CD8-positive, alpha-beta memory T cell (primary cell): ENCODE data around the gene MSTO1. TPM values are rescaled to one million over a fixed set of nuclear protein-coding genes. Genes with fewer than 3 reads are reported as not detected.

Source experiments
- CTCF ChIA-PET: fragments of 350-600 bp; sonication (Branson Sonifier 250); formaldehyde crosslinking; loops from one replicate; lab custom pipeline; 2021; ENCODE audit warnings: antibody characterized with exemption; lab: Charles Lee
- POLR2A ChIA-PET: fragments of 350-600 bp; sonication (Branson Sonifier 250); formaldehyde crosslinking; loops from one replicate; lab custom pipeline; 2021; ENCODE audit warnings: antibody characterized with exemption; lab: Charles Lee
- DNase-seq, 5 donors: peaks; one replicate each; pipeline versions ENCODE4 v3.0.0 to v3.0.0-alpha.2; 2020 to 2022; ENCODE audit warnings: mixed read lengths in 1 of 5
- H3K27ac ChIP-seq: one replicate; pipeline ENCODE4 v1.7.0; 2013; ENCODE audit warnings: low read depth, mild to moderate bottlenecking, low read length, moderate library complexity
- H3K27me3 ChIP-seq: 2 replicates; pipeline ENCODE4 v1.7.0; 2013; ENCODE audit warnings: low read length, mild to moderate bottlenecking; ENCODE audit not compliant: insufficient read depth, poor library complexity, severe bottlenecking
- H3K36me3 ChIP-seq: 2 replicates; pipeline ENCODE4 v1.7.0; 2013; ENCODE audit warnings: mild to moderate bottlenecking, low read length, moderate library complexity; ENCODE audit not compliant: insufficient read depth
- H3K4me1 ChIP-seq: 2 replicates; pipeline ENCODE4 v1.7.0; 2013; ENCODE audit warnings: mild to moderate bottlenecking, low read length, moderate library complexity; ENCODE audit not compliant: insufficient read depth
- H3K4me3 ChIP-seq: 2 replicates; pipeline ENCODE4 v1.7.0; 2013; ENCODE audit warnings: mild to moderate bottlenecking, low read length
- H3K9me3 ChIP-seq: 2 replicates; pipeline ENCODE4 v1.7.0; 2013; ENCODE audit warnings: mild to moderate bottlenecking, low read length
- H3K27ac Mint-ChIP-seq, 8 donors: one replicate each; pipeline ENCODE4 v1.8.0; 2020 to 2021; ENCODE audit warnings: mixed read lengths in 8 of 8, mild to moderate bottlenecking in 6 of 8, inconsistent platforms in 3 of 8, moderate library complexity in 3 of 8
- H3K27me3 Mint-ChIP-seq, 2 donors: one replicate each; pipeline ENCODE4 v1.8.0; 2020 to 2021; ENCODE audit warnings: mixed read lengths in 2 of 2, mild to moderate bottlenecking in 1 of 2, moderate library complexity in 1 of 2
- H3K36me3 Mint-ChIP-seq, 3 donors: one replicate each; pipeline ENCODE4 v1.8.0; 2020 to 2021; ENCODE audit warnings: mixed read lengths in 3 of 3, inconsistent platforms in 1 of 3, mild to moderate bottlenecking in 1 of 3
- H3K4me1 Mint-ChIP-seq, 3 donors: one replicate each; pipeline ENCODE4 v1.8.0; 2020 to 2021; ENCODE audit warnings: mixed read lengths in 3 of 3, inconsistent platforms in 1 of 3, mild to moderate bottlenecking in 1 of 3
- H3K4me3 Mint-ChIP-seq, 7 donors: one replicate each; pipeline ENCODE4 v1.8.0; 2020 to 2021; ENCODE audit warnings: mixed read lengths in 7 of 7, mild to moderate bottlenecking in 6 of 7, moderate library complexity in 4 of 7, inconsistent platforms in 2 of 7
- H3K9me3 Mint-ChIP-seq, 5 donors: one replicate each; pipeline ENCODE4 v1.8.0; 2020 to 2022; ENCODE audit warnings: mixed read lengths in 5 of 5, mild to moderate bottlenecking in 3 of 5, moderate library complexity in 2 of 5, inconsistent platforms in 1 of 5
- polyA plus RNA-seq: library from polyadenylated mRNA; unstranded; fragments of 300-500 nt; fragmentation: Illumina TruSeq; gene quantifications from one replicate; pipeline ENCODE4 v1.2.3, GENCODE V29; 2021
- total RNA-seq, 2 experiments: library from RNA; stranded (reverse); gene quantifications; one replicate each; pipeline ENCODE4 v1.2.3, GENCODE V29; 2021

MSTO1 gene
- total and polyA plus RNA-seq, 3 experiments from 2014 or later = 19.6 to 92.0 (median 82.0) TPM

DNA sequence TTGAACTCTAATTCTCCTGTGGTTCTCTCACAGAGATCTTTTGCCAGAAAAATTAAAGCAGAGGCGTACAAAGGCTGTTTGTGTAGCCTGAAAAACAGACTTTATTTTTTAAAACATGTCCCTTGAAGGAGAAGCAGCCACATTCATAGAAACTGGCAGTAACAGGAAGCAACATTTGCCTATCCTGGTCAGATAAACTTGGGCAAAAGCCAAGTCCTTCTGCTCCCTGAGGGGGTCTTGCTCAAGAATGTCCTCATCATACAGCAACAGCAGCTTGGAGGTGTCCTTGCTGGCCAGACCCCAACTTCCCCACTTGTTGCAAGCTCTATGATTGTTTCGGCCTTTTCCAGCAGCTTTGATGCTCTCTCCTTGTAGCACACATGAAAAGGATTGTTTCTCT is 36.3 kb downstream of the MSTO1 start:
- peaks cover 2 to 15% (median 4%) of the 10 kb centered on the region in 3 donors for H3K36me3 Mint-ChIP-seq
- no peaks in the 10 kb centered on the region for H3K4me1 Mint-ChIP-seq
- ChIA-PET CTCF (interaction anchor here (1.0 kb wide), 1 partner anchor 395 kb away, joined by 3 read pairs; no protein-coding TSS in a partner anchor), POLR2A (no interaction called here)
- Histone ChIP-seq H3K27me3 (no peaks in the 10 kb centered on the region), H3K36me3 (no peaks in the 10 kb centered on the region), H3K9me3 (no peaks in the 10 kb centered on the region), H3K4me1 (no peaks in the 10 kb centered on the region), H3K4me3 (no peak overlapping the region), H3K27ac (no peak overlapping the region)
- H3K27ac Mint-ChIP-seq = peak overlapping the region in 1 of 8 donors; percentile 38
- no peak for DNase-seq
- H3K4me3 Mint-ChIP-seq = no peak overlapping the region
- H3K9me3 Mint-ChIP-seq = peaks cover 6 to 19% (median 17%) of the 10 kb centered on the region in 5 donors
- peaks cover 1 to 4% of the 10 kb centered on the region in 2 donors for H3K27me3 Mint-ChIP-seq

DNA sequence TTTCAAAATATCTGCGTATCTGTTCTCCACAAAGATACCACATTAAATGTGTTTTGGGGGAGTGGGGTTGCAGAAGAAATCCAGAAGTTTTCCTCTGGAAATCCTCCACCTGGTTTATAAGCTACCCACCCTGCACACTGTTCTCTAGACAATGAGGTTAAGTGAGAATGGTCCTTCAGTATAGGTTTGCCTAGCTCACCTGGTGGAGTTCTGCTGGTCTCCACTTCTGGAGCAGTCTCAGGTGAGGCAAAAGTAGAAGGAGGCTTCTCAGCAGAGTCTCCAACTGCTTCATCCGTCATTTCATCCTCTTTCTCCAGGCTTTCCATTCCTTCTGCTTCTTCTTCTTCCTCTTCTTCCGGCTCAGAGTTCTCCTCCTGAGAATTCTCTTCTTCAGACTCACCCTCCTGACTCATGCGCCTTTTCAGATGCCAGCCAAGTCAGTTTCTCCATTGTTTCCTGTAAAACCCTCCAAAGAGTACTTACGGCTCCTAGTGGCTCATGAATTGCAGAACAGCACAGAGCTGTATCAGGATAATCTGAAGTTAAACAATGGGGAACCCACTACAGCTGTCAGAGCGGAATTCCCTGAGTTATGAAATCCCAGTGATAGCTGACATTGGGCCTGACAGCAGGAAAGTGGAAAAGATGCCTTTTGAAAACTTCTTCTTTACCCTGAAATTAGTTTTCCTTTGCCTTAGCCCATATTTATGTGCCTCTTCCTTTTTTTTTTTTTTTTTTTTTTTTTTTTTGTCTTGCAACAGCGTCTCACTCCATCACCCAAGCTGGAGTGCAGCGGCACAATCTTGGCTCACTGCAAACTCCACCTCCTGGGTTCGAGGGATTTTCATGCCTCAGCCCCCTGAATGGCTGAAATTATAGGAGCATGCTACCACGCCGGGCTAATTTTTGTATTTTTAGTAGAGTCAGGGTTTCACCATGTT is 38.5 kb downstream of the MSTO1 start:
- no peak for DNase-seq
- peak overlapping the region in 1 of 8 donors; percentile 25 for H3K27ac Mint-ChIP-seq
- Histone ChIP-seq H3K27ac (no peak overlapping the region), H3K27me3 (no peaks in the 10 kb centered on the region), H3K4me1 (no peaks in the 10 kb centered on the region), H3K36me3 (no peaks in the 10 kb centered on the region), H3K4me3 (no peak overlapping the region), H3K9me3 (no peaks in the 10 kb centered on the region)
- H3K9me3 Mint-ChIP-seq = no peaks in the 10 kb centered on the region
- no peak overlapping the region for H3K4me3 Mint-ChIP-seq
- no peaks in the 10 kb centered on the region for H3K4me1 Mint-ChIP-seq
- POLR2A ChIA-PET = interaction anchor here (0.7 kb wide), 1 partner anchor 76 kb away, joined by 7 read pairs; no protein-coding TSS in a partner anchor
- H3K36me3 Mint-ChIP-seq = peaks cover 0 to 3% (median 0%) of the 10 kb centered on the region in 3 donors
- H3K27me3 Mint-ChIP-seq = peaks cover 1 to 4% of the 10 kb centered on the region in 2 donors
- CTCF ChIA-PET = no interaction called here

DNA sequence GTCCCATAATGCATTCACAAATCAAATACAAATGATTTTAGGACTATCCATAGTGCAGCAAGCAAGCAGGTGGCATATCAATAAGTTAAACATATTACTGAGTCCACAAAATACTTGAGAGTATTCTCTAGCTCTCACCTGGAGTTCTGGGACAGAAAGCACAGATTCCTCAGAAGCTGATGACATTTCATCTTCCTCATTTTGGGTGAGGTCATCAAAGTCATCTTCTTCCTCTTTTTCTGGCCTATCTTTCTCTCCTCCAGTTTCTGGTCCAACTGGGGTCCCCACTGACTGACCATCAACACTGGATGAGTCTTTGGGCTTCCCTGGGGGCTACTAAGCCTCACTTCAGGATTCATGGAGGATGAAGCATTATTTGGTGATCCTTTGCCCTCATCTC is 39.7 kb downstream of the MSTO1 start:
- Mint-ChIP-seq H3K9me3 (no peaks in the 10 kb centered on the region), H3K27me3 (peaks cover 1 to 4% of the 10 kb centered on the region in 2 donors), H3K4me3 (no peak overlapping the region), H3K36me3 (no peaks in the 10 kb centered on the region), H3K4me1 (no peaks in the 10 kb centered on the region), H3K27ac (no peak overlapping the region)
- no peaks in the 10 kb centered on the region for H3K36me3 ChIP-seq
- no peaks in the 10 kb centered on the region for H3K27me3 ChIP-seq
- DNase-seq = no peak
- no peaks in the 10 kb centered on the region for H3K4me1 ChIP-seq
- no peak overlapping the region for H3K27ac ChIP-seq
- H3K9me3 ChIP-seq = no peaks in the 10 kb centered on the region
- ChIA-PET POLR2A (no interaction called here), CTCF (no interaction called here)
- H3K4me3 ChIP-seq = no peak overlapping the region

DNA sequence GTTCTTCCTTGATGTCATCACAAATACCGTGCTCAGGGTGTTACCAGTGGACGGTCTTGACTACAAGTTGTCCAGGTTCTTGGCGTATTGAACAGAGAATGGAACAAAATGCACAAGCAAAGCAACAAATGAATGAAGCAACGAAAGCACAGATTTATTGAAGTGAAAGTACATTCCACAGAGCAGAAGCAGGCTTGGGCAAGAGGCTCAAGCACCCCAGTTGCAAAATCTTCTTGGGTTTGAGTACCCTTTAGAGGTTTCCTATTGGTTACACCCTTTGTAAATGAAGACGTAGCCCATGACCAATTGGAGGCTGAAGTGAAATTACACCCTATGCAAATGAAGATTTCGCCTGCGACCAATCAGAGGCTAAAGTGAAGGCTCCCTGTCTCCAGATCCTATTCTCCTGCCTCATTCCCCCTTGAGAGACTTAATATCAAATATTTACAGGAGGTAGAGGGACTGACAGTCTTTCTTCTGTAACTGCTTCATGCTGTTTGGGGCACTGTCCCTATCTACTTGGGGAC is 40.3 kb downstream of the MSTO1 start:
- Mint-ChIP-seq H3K27ac (no peak overlapping the region), H3K4me1 (no peaks in the 10 kb centered on the region), H3K27me3 (peaks cover 1 to 4% of the 10 kb centered on the region in 2 donors), H3K4me3 (no peak overlapping the region), H3K9me3 (no peaks in the 10 kb centered on the region), H3K36me3 (no peaks in the 10 kb centered on the region)
- H3K27me3 ChIP-seq = no peaks in the 10 kb centered on the region
- no peaks in the 10 kb centered on the region for H3K9me3 ChIP-seq
- no peaks in the 10 kb centered on the region for H3K4me1 ChIP-seq
- H3K36me3 ChIP-seq = no peaks in the 10 kb centered on the region
- ChIA-PET CTCF (interaction anchor here (1.7 kb wide), 1 partner anchor 12 kb away, joined by 3 read pairs; no protein-coding TSS in a partner anchor), POLR2A (interaction anchor here (0.6 kb wide), 1 partner anchor 456 kb away, joined by 5 read pairs; no protein-coding TSS in a partner anchor)
- H3K4me3 ChIP-seq = no peak overlapping the region
- H3K27ac ChIP-seq = no peak overlapping the region
- DNase-seq = no peak

DNA sequence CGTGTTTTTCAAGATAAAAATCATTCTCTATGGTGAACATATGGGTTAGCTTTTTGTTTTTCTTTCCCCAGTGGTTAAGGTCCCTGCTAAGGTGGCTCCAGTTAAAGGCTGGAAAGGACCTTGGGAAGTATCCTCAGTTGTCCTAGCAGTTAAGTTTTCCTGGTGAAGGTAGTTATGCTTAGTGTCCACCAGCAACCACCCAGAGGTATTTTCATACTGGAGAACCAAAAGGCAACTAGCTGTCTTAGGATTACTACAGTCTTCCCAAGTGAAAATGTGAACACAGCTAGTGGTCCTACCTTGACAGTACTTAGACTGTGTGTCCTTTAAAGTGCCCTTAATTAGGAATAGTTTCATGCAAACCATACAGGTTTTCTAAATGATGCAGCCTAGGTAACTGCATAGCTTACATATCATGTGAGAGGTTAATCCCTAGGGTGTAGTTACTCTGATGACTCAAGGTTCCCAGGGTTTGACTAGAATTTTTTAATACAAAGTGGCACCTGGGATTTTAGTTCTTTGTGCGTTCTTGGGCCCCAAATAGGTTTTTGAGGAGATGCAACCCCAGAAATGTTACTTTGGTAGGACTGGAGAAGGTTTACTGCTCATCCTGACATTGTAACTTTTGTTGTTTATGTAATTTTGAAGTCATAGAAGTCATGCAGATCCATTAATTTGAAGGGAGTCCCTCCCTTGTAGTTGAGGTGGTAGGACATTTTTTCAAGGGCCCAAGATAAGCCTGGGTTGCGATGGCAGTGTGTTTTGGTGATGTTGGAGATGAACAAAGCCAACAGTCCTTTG is 42.0 kb downstream of the MSTO1 start:
- Mint-ChIP-seq H3K4me3 (no peak overlapping the region), H3K27ac (no peak overlapping the region), H3K4me1 (no peaks in the 10 kb centered on the region), H3K9me3 (no peaks in the 10 kb centered on the region), H3K36me3 (no peaks in the 10 kb centered on the region), H3K27me3 (peaks cover 1 to 4% of the 10 kb centered on the region in 2 donors)
- no peak overlapping the region for H3K27ac ChIP-seq
- ChIA-PET POLR2A (no interaction called here), CTCF (interaction anchor here (1.7 kb wide), 1 partner anchor 14 kb away, joined by 3 read pairs; no protein-coding TSS in a partner anchor)
- no peaks in the 10 kb centered on the region for H3K36me3 ChIP-seq
- H3K4me1 ChIP-seq = no peaks in the 10 kb centered on the region
- H3K4me3 ChIP-seq = no peak overlapping the region
- no peaks in the 10 kb centered on the region for H3K9me3 ChIP-seq
- H3K27me3 ChIP-seq = no peaks in the 10 kb centered on the region
- no peak for DNase-seq

DNA sequence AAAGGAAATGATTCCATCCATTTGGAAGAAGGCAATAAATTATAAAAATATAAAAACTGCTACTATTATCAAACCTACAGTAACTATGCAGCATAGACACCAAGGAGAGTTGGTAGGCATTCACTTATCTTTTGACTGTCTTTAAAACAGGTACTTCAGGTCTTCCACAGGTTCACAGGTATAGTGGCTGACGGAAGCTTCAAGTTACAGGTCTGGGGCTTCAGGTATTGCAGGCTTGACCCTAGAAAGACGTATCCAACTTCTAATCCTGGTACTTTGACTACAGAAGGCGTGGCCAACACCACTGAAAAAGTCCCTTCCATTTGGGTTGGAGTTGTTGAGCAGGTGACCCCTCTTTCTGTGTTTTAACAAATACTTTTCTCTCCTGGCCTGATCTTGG is 42.9 kb downstream of the MSTO1 start:
- no peaks in the 10 kb centered on the region for H3K9me3 Mint-ChIP-seq
- Histone ChIP-seq H3K4me3 (no peak overlapping the region), H3K27ac (no peak overlapping the region), H3K4me1 (no peaks in the 10 kb centered on the region), H3K27me3 (no peaks in the 10 kb centered on the region), H3K36me3 (no peaks in the 10 kb centered on the region), H3K9me3 (no peaks in the 10 kb centered on the region)
- no peak overlapping the region for H3K4me3 Mint-ChIP-seq
- H3K4me1 Mint-ChIP-seq = no peaks in the 10 kb centered on the region
- peaks cover 1 to 4% of the 10 kb centered on the region in 2 donors for H3K27me3 Mint-ChIP-seq
- CTCF ChIA-PET = no interaction called here
- peaks cover 0 to 2% (median 0%) of the 10 kb centered on the region in 3 donors for H3K36me3 Mint-ChIP-seq
- H3K27ac Mint-ChIP-seq = no peak overlapping the region
- no peak for DNase-seq
- POLR2A ChIA-PET = no interaction called here

DNA sequence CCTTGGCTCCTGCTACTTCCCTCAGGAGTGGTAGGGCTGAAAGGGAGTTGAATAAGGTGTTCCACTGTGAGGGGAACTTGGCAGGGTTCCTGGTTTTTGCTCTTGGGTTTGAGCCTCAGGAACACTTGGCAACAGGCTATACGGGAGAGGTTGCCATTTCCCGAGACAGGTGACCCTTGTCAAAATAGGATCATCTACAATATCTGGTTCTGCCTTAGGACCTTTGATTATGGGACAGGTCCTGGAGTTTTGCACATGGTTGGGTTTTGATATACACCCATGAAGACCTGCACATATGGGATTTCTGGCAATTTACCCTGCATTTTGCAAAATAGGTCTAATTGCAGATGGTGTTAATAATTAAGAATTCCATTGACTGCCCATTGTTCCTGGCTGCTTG is 47.4 kb downstream of the MSTO1 start:
- no peak for DNase-seq
- Mint-ChIP-seq H3K27ac (peak overlapping the region in 2 of 8 donors; percentile 23 to 76), H3K9me3 (no peaks in the 10 kb centered on the region), H3K36me3 (peaks cover 4 to 42% (median 27%) of the 10 kb centered on the region in 3 donors), H3K27me3 (no peaks in the 10 kb centered on the region), H3K4me1 (no peaks in the 10 kb centered on the region), H3K4me3 (no peak overlapping the region)
- POLR2A ChIA-PET = no interaction called here
- no peak overlapping the region for H3K27ac ChIP-seq
- no peaks in the 10 kb centered on the region for H3K4me1 ChIP-seq
- H3K9me3 ChIP-seq = no peaks in the 10 kb centered on the region
- no peak overlapping the region for H3K4me3 ChIP-seq
- H3K27me3 ChIP-seq = no peaks in the 10 kb centered on the region
- H3K36me3 ChIP-seq = peaks cover 12% of the 10 kb centered on the region
- CTCF ChIA-PET = no interaction called here
